ENCODE results near the gene ZFAND6. TPM values are rescaled to one million over a fixed set of nuclear protein-coding genes. Genes with fewer than 3 reads are reported as not detected.
A peak's percentile ranks its signal among the peaks of the same experiment; 100 is the strongest.

Gene ZFAND6
- total RNA-seq, 3 donors from 2014 or later (not counting 1 experiment from before 2014, with no cell fraction given): 145 to 150 (median 148) TPM

DNA sequence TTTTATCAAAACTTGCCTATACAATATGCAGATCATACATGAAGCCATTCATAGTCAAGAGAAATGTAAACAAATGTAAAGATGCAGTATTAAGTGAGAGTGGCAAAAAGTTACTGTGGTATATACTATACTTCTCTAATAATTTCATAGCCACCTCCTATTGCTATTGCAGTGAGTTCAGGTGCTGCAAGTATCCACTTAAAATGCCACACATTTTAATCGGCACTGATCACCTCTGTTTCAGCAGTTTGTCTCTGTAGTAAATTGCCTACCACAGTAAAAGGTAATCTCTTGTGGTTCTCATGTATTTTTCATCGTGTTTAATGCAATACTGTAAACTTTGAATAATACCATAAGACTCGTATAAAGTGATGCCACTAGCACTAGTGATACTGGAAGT, 72.9 kb downstream of the ZFAND6 start:
- intact Hi-C loops (cut with micrococcal nuclease): no loop called here
- Mint-ChIP-seq H3K4me3 (no peak overlapping the region), H3K4me1 (peaks cover 5 to 14% of the 10 kb centered on the region in 2 donors), H3K27ac (no peak overlapping the region), H3K36me3 (peaks cover 7% of the 10 kb centered on the region), H3K27me3 (ENCODE audit: low read depth in 2 of 2) (no peaks in the 10 kb centered on the region), H3K9me3 (no peaks in the 10 kb centered on the region)
- Histone ChIP-seq H3K27ac (ENCODE audit: low read length) (no peak overlapping the region), H3K9me3 (ENCODE audit: control insufficient read depth, insufficient read depth, low read length) (no peaks in the 10 kb centered on the region), H3K27me3 (ENCODE audit: control insufficient read depth, insufficient read depth, low read length) (no peaks in the 10 kb centered on the region), H3K4me1 (ENCODE audit: control insufficient read depth, insufficient read depth, low read length) (no peaks in the 10 kb centered on the region), H3K36me3 (ENCODE audit: control insufficient read depth, insufficient read depth, low read length) (peaks cover 39% of the 10 kb centered on the region), H3K4me3 (ENCODE audit: low read length) (no peak overlapping the region)
- TF ChIP-seq, protein P1, sequence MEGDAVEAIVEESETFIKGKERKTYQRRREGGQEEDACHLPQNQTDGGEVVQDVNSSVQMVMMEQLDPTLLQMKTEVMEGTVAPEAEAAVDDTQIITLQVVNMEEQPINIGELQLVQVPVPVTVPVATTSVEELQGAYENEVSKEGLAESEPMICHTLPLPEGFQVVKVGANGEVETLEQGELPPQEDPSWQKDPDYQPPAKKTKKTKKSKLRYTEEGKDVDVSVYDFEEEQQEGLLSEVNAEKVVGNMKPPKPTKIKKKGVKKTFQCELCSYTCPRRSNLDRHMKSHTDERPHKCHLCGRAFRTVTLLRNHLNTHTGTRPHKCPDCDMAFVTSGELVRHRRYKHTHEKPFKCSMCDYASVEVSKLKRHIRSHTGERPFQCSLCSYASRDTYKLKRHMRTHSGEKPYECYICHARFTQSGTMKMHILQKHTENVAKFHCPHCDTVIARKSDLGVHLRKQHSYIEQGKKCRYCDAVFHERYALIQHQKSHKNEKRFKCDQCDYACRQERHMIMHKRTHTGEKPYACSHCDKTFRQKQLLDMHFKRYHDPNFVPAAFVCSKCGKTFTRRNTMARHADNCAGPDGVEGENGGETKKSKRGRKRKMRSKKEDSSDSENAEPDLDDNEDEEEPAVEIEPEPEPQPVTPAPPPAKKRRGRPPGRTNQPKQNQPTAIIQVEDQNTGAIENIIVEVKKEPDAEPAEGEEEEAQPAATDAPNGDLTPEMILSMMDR (IDR thresholded peaks at IDR 0.05): no peak
- ATAC-seq (no peak), DNase-seq (no peak)
- WGBS (ENCODE audit: insufficient coverage): 97% methylated on average over 3 of the region's 3 CpGs

DNA sequence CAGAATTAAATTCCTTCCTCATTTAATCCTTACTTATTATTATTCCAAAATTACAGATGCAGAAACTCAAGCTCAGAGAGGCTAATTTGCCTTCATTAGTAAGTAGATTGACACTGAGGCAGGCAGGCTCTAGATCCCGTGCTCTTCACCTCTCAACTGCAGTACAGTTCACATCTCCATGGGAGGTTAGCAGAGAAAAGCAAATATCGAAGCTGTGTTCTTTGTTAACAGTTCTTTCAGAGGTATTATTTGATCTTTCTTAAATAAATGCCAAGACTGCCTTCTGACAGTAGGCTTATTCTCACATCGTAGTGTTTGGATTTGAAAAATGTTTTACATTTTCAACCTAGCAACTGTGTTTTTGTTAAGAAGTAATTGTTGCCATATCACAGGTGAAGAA, 77.4 kb downstream of the ZFAND6 start:
- DNase-seq (no peak), ATAC-seq (no peak)
- H3K36me3 Mint-ChIP-seq: peaks cover 7% of the 10 kb centered on the region
- no peaks in the 10 kb centered on the region for H3K9me3 Mint-ChIP-seq
- no peaks in the 10 kb centered on the region for H3K9me3 ChIP-seq (ENCODE audit: control insufficient read depth, insufficient read depth, low read length)
- peaks cover 29% of the 10 kb centered on the region for H3K36me3 ChIP-seq (ENCODE audit: control insufficient read depth, insufficient read depth, low read length)
- H3K27ac Mint-ChIP-seq: no peak overlapping the region
- H3K27ac ChIP-seq (ENCODE audit: low read length): no peak overlapping the region
- intact Hi-C loops (cut with micrococcal nuclease): no loop called here
- TF ChIP-seq, protein P1 (IDR thresholded peaks at IDR 0.05): no peak
- H3K27me3 ChIP-seq (ENCODE audit: control insufficient read depth, insufficient read depth, low read length): no peaks in the 10 kb centered on the region
- H3K4me3 ChIP-seq (ENCODE audit: low read length): no peak overlapping the region
- H3K4me1 ChIP-seq (ENCODE audit: control insufficient read depth, insufficient read depth, low read length): no peaks in the 10 kb centered on the region
- no peak overlapping the region for H3K4me3 Mint-ChIP-seq
- no peaks in the 10 kb centered on the region for H3K4me1 Mint-ChIP-seq
- 100% methylated on average over 1 of the region's 3 CpGs for WGBS (ENCODE audit: insufficient coverage)
- H3K27me3 Mint-ChIP-seq (ENCODE audit: low read depth in 2 of 2): no peaks in the 10 kb centered on the region

DNA sequence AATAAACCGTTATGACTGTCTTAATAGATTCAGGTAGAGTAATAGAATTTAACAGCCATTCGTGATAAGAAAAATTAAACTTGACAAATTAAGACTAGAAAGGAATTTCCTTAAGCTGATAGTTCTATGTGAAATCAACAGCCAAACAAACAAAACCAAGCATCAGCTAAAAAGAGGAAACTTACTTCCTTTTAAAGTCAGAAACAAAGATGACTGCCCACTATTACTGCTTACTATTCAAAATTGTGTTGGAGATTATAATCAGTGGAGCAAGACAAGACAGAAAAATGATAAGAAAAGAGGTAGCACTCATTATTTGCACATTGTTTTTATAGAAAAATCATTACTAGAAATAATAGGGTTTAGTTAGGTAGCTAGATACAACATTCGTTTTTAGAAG, 79.5 kb downstream of the ZFAND6 start:
- H3K4me1 ChIP-seq (ENCODE audit: control insufficient read depth, insufficient read depth, low read length): no peaks in the 10 kb centered on the region
- H3K9me3 Mint-ChIP-seq: no peaks in the 10 kb centered on the region
- intact Hi-C loops (cut with micrococcal nuclease): no loop called here
- peak overlapping the region in 1 of 2 donors; percentile 65 for H3K27ac Mint-ChIP-seq
- H3K27me3 ChIP-seq (ENCODE audit: control insufficient read depth, insufficient read depth, low read length): no peaks in the 10 kb centered on the region
- no peak for DNase-seq
- no peak for ATAC-seq
- TF ChIP-seq, protein P1 (IDR thresholded peaks at IDR 0.05): no peak
- H3K27me3 Mint-ChIP-seq (ENCODE audit: low read depth in 2 of 2): no peaks in the 10 kb centered on the region
- H3K9me3 ChIP-seq (ENCODE audit: control insufficient read depth, insufficient read depth, low read length): no peaks in the 10 kb centered on the region
- H3K4me3 ChIP-seq (ENCODE audit: low read length): no peak overlapping the region
- no peak overlapping the region for H3K27ac ChIP-seq (ENCODE audit: low read length)
- H3K4me1 Mint-ChIP-seq: no peaks in the 10 kb centered on the region
- peaks cover 20% of the 10 kb centered on the region for H3K36me3 ChIP-seq (ENCODE audit: control insufficient read depth, insufficient read depth, low read length)
- H3K4me3 Mint-ChIP-seq: no peak overlapping the region
- no CpG with 5 or more reads among the region's 3 CpGs for WGBS (ENCODE audit: insufficient coverage)
- peaks cover 7% of the 10 kb centered on the region for H3K36me3 Mint-ChIP-seq

DNA sequence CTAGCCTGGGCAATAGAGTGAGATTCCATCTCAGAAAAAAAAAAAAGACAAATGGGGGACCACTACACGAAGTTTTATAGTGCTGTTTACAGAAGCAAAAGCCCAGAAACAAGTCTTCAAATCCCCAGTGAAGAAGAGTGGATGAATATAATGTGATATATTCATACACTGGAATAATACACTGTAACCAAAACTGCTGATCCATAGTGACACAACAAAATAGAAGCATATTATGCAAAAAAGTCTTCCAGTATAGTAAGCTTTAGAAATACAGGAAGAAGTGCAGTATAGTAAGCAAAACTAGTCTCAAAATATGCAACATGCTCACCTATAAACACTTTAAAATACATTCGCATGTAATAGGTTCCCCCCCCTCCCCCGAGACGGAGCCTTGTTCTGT, 81.4 kb downstream of the ZFAND6 start:
- intact Hi-C loops (cut with micrococcal nuclease): no loop called here
- 76% methylated on average over 2 of the region's 4 CpGs for WGBS (ENCODE audit: insufficient coverage)
- no peaks in the 10 kb centered on the region for H3K9me3 Mint-ChIP-seq
- peaks cover 7% of the 10 kb centered on the region for H3K36me3 ChIP-seq (ENCODE audit: control insufficient read depth, insufficient read depth, low read length)
- no peaks in the 10 kb centered on the region for H3K4me1 ChIP-seq (ENCODE audit: control insufficient read depth, insufficient read depth, low read length)
- no peaks in the 10 kb centered on the region for H3K27me3 ChIP-seq (ENCODE audit: control insufficient read depth, insufficient read depth, low read length)
- DNase-seq (no peak), ATAC-seq (no peak)
- H3K9me3 ChIP-seq (ENCODE audit: control insufficient read depth, insufficient read depth, low read length): no peaks in the 10 kb centered on the region
- no peaks in the 10 kb centered on the region for H3K36me3 Mint-ChIP-seq
- TF ChIP-seq, protein P1 (IDR thresholded peaks at IDR 0.05): no peak
- H3K27ac ChIP-seq (ENCODE audit: low read length): no peak overlapping the region
- H3K27me3 Mint-ChIP-seq (ENCODE audit: low read depth in 2 of 2): peaks cover 0 to under 1% of the 10 kb centered on the region in 2 donors
- no peaks in the 10 kb centered on the region for H3K4me1 Mint-ChIP-seq
- H3K4me3 Mint-ChIP-seq: no peak overlapping the region
- no peak overlapping the region for H3K4me3 ChIP-seq (ENCODE audit: low read length)
- no peak overlapping the region for H3K27ac Mint-ChIP-seq
